Activated naive CD8-positive, alpha-beta T cell treated with anti-CD3 and anti-CD28 coated beads, Interleukin-2, amount 50 U/mL, for 24 hours (primary cell): ENCODE results near the gene TMPRSS11E.
"Not testable (repeated sequence)": the region's sequence is repeated elsewhere in the genome, so short reads cannot be mapped to it uniquely, and the experiment has no call there.

Experiments used
- ATAC-seq: fragments of 150-1000 bp; cut with Tn5 transposase; one replicate; pipeline ENCODE4 v1.10.0; 2021
- DNase-seq: peaks from one replicate; pipeline ENCODE4 v3.0.0; 2021
- H3K27ac Mint-ChIP-seq: one replicate; pipeline ENCODE4 v1.8.0; 2021; ENCODE audit warnings: mild to moderate bottlenecking, mixed read lengths
- H3K27me3 Mint-ChIP-seq: one replicate; pipeline ENCODE4 v1.8.0; 2021; ENCODE audit warnings: mixed read lengths
- H3K36me3 Mint-ChIP-seq: one replicate; pipeline ENCODE4 v1.8.0; 2021; ENCODE audit warnings: low read depth, mixed read lengths
- H3K4me1 Mint-ChIP-seq: one replicate; pipeline ENCODE4 v1.8.0; 2021; ENCODE audit warnings: mixed read lengths
- H3K4me3 Mint-ChIP-seq: one replicate; pipeline ENCODE4 v1.8.0; 2021; ENCODE audit warnings: mild to moderate bottlenecking, moderate library complexity, mixed read lengths
- H3K9me3 Mint-ChIP-seq: one replicate; pipeline ENCODE4 v1.8.0; 2021; ENCODE audit warnings: mixed read lengths

Gene TMPRSS11E

DNA sequence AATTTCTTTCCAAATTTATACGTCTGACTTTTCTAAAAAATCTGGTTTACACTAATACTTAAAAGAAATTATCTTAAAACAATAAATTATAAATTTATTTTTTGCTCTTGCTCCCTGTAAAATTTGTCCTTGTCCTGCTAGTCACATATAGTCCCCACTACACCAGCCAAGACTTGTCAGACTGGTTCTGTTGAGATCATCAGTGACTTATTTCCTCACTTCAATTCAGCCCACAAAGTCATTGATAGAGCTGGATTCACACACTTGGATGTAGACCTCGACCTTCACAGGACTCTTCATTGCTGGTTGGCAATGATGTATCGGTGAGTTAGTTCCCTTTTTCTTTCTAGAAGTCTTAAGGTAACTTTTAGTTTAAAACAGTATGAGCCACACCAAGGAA lies at the start of gene TMPRSS11E:
Gene TMPRSS11E (plus strand): TSS at position 263 of the 400 bp plus-strand sequence. CDS start 50 bp downstream, at position 313.
- H3K27me3 Mint-ChIP-seq, result no peaks in the 10 kb centered on the region
- no peak for DNase-seq
- H3K36me3 Mint-ChIP-seq, result no peaks in the 10 kb centered on the region
- H3K4me3 Mint-ChIP-seq, result no peak within 1 kb of the TSS
- no peaks in the 10 kb centered on the region for H3K9me3 Mint-ChIP-seq
- H3K27ac Mint-ChIP-seq, result no peak within 1 kb of the TSS
- no peak for ATAC-seq
- peaks cover 39% of the 10 kb centered on the region for H3K4me1 Mint-ChIP-seq

DNA sequence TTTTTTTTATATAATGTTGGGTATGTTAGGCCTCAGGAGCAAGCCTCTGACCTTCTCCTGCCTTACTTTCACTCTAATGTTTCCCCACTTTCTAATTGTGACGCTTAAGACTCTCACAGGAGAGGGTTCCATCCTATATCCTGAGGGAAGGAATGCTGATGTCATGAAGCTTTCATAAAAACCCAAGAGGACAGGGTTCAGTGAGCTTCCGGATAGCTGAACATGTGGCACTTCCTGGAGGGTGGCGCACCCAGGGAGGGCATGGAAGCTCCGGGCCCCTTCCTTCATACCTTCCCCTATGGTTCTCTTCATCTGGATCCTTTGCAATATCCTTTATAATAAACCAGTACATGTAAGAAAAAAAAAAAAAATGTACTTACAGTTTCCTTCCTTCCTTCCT lies 48.0 kb upstream of the TMPRSS11E start:
- no peaks in the 10 kb centered on the region for H3K27me3 Mint-ChIP-seq
- no peak overlapping the region for H3K27ac Mint-ChIP-seq
- DNase-seq, result no peak
- H3K4me3 Mint-ChIP-seq, result no peak overlapping the region
- no peak for ATAC-seq
- H3K36me3 Mint-ChIP-seq, result no peaks in the 10 kb centered on the region
- no peaks in the 10 kb centered on the region for H3K9me3 Mint-ChIP-seq
- H3K4me1 Mint-ChIP-seq, result no peaks in the 10 kb centered on the region

DNA sequence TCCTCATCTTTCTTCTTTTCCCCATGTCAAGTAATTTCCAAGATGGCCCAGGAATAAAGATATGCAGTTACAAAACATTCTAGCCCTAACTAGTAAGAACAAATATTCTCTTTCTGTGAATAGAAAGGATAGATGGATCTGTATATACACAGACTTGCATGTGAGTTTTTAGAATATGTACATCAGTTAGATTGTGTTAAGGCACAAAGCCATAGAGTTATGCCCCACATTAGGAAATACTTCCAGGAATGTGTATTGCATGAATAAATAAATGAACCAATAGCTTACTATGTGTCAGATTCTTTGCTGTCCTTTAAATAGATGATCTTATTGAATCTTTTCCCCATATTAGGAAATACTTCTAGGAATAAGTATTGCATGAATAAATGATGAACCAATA lies 46.0 kb upstream of the TMPRSS11E start:
- Mint-ChIP-seq H3K4me3 (no peak overlapping the region), H3K4me1 (no peaks in the 10 kb centered on the region), H3K27me3 (no peaks in the 10 kb centered on the region), H3K9me3 (no peaks in the 10 kb centered on the region), H3K27ac (no peak overlapping the region), H3K36me3 (no peaks in the 10 kb centered on the region)
- DNase-seq, result no peak
- no peak for ATAC-seq

DNA sequence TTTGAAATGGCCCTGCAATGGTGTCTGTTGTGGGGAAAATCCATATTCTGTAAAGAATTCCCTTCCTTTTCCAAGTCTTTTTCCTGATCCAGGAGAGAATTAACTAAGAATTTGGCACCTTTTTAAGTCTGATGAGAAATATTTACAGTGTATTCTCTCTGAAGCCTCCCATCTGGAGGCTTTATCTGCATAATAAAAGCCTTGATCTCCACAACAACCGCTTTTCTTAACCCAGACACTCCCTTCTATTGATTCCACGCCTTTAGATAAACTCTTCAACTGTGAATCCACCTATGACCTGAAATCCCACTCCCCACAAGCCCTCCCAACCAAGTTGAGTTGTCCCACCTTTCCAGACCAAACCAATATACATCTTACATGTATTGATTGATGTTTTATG lies 43.1 kb upstream of the TMPRSS11E start:
- Mint-ChIP-seq H3K9me3 (no peaks in the 10 kb centered on the region), H3K27ac (no peak overlapping the region), H3K27me3 (no peaks in the 10 kb centered on the region), H3K4me3 (no peak overlapping the region), H3K36me3 (no peaks in the 10 kb centered on the region), H3K4me1 (no peaks in the 10 kb centered on the region)
- ATAC-seq, result no peak
- no peak for DNase-seq

- H3K36me3 Mint-ChIP-seq, ATAC-seq, H3K4me1 Mint-ChIP-seq, H3K9me3 Mint-ChIP-seq, H3K27me3 Mint-ChIP-seq, H3K4me3 Mint-ChIP-seq, H3K27ac Mint-ChIP-seq, DNase-seq: not testable (repeated sequence)
These were observed 41.4 kb upstream of the TMPRSS11E start for GRCh38 chr4:68405718-68406478.

DNA sequence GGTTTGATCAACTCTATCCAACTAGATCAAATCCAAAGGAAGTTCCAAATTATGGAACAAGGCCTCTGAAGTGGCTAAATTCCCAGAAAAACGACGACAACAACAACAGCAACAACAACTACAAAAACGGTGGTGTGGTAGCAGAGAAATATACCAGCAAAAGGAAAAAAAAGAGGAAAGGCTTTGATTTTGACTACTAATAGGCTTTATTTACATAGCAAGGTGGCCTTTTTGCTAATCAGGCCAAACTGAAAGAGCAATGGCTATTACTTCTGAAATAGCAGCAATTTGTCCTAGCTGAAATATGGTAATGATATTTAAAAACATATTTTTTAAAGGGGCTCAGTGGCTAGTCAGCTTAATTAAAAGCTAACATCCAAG lies 40.8 kb upstream of the TMPRSS11E start:
- Mint-ChIP-seq H3K36me3 (no peaks in the 10 kb centered on the region), H3K27me3 (no peaks in the 10 kb centered on the region), H3K27ac (no peak overlapping the region), H3K4me3 (no peak overlapping the region), H3K4me1 (no peaks in the 10 kb centered on the region), H3K9me3 (no peaks in the 10 kb centered on the region)
- ATAC-seq (no peak), DNase-seq (no peak)

GRCh38 chr4:68407015-68407867 lies 40.0 kb upstream of the TMPRSS11E start:
- H3K27me3 Mint-ChIP-seq, H3K9me3 Mint-ChIP-seq, ATAC-seq, H3K27ac Mint-ChIP-seq, DNase-seq, H3K36me3 Mint-ChIP-seq, H3K4me3 Mint-ChIP-seq, H3K4me1 Mint-ChIP-seq: not testable (repeated sequence)

- DNase-seq, result no peak
- ATAC-seq, result no peak
These were observed 39.4 kb upstream of the TMPRSS11E start for GRCh38 chr4:68407868-68408190.

GRCh38 chr4:68410149-68410548 lies 37.1 kb upstream of the TMPRSS11E start:
- H3K27ac Mint-ChIP-seq, result no peak overlapping the region
- ATAC-seq, result no peak
- H3K36me3 Mint-ChIP-seq, result no peaks in the 10 kb centered on the region

More at GRCh38 chr4:68407868-68408190, 39.4 kb upstream of the TMPRSS11E start:
- Mint-ChIP-seq H3K27me3 (no peaks in the 10 kb centered on the region), H3K4me1 (peaks cover 2% of the 10 kb centered on the region), H3K36me3 (no peaks in the 10 kb centered on the region), H3K4me3 (no peak overlapping the region), H3K9me3 (no peaks in the 10 kb centered on the region), H3K27ac (no peak overlapping the region)

DNA sequence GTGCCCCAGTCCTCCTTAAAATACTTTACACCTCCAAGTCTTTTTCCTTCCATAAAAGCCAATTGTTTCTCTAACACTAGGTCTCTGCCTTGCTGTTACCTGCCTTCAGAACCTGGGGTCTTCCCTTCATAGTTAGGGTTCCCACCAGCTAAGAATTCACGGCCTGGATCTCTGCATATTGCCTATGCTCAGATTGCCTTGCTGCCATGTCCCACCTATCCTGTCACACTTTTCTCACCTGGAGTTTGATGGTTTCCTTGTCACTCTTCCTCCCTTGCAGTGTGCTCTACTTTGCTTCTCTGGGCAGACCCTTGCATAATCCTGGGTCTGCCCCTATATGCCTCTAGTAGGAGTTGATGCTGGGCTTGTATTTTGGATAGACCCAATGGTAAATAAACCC lies 36.6 kb upstream of the TMPRSS11E start:
- no peaks in the 10 kb centered on the region for H3K27me3 Mint-ChIP-seq
- no peak overlapping the region for H3K4me3 Mint-ChIP-seq
- H3K4me1 Mint-ChIP-seq, result peaks cover 2% of the 10 kb centered on the region
- H3K27ac Mint-ChIP-seq, result no peak overlapping the region
- no peak for ATAC-seq
- no peaks in the 10 kb centered on the region for H3K9me3 Mint-ChIP-seq
- DNase-seq, result no peak
- no peaks in the 10 kb centered on the region for H3K36me3 Mint-ChIP-seq

More at GRCh38 chr4:68410149-68410548, 37.1 kb upstream of the TMPRSS11E start:
- no peaks in the 10 kb centered on the region for H3K9me3 Mint-ChIP-seq
- DNase-seq, result no peak
- H3K4me1 Mint-ChIP-seq, result peaks cover 2% of the 10 kb centered on the region
- no peak overlapping the region for H3K4me3 Mint-ChIP-seq
- no peaks in the 10 kb centered on the region for H3K27me3 Mint-ChIP-seq

- H3K9me3 Mint-ChIP-seq, DNase-seq, H3K27me3 Mint-ChIP-seq, H3K4me3 Mint-ChIP-seq, H3K36me3 Mint-ChIP-seq, ATAC-seq, H3K27ac Mint-ChIP-seq, H3K4me1 Mint-ChIP-seq: not testable (repeated sequence)
These were observed 35.2 kb upstream of the TMPRSS11E start for GRCh38 chr4:68412031-68412430.

DNA sequence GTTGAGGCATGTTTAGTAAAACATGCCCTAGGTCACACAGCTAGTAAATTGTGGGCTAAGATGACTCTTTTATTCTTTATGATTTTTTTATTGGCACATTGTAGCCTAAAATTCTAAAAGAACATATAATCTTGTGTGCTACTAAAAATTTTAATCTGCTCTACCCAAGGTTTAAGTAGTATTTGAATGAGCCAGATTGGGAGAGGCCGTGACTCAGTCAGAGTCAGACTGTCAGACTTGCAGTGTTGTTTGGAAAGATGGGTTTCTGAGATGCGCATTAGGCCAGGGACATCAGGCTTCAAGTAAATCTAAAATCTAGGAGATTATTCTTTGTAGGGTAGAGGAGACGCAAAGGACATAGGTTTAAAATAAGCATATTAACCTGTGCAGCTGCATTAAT lies 30.7 kb upstream of the TMPRSS11E start:
- no peaks in the 10 kb centered on the region for H3K27me3 Mint-ChIP-seq
- ATAC-seq (no peak), DNase-seq (no peak)
- no peak overlapping the region for H3K4me3 Mint-ChIP-seq
- peaks cover 2% of the 10 kb centered on the region for H3K4me1 Mint-ChIP-seq
- H3K36me3 Mint-ChIP-seq, result no peaks in the 10 kb centered on the region
- peaks cover 5% of the 10 kb centered on the region for H3K9me3 Mint-ChIP-seq
- no peak overlapping the region for H3K27ac Mint-ChIP-seq

DNA sequence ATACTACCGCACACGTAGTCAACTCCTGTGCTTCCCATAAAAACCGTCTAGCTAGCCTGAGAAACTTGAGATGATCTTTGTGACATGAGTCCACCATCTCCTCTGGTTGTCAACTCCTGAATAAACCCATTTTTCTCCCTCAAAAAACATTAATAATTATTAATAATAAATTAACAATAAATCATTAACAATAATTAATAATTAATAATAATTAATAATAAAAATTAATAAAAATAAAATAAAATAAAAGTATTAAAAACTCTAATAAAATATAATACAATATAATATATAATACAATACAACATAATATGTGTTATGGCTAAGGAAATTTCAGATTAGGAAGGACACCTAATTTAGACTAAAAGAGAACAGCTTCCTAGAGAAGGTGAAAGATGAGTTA lies 20.7 kb upstream of the TMPRSS11E start:
- H3K27me3 Mint-ChIP-seq, result no peaks in the 10 kb centered on the region
- ATAC-seq, result no peak
- no peak overlapping the region for H3K4me3 Mint-ChIP-seq

DNA sequence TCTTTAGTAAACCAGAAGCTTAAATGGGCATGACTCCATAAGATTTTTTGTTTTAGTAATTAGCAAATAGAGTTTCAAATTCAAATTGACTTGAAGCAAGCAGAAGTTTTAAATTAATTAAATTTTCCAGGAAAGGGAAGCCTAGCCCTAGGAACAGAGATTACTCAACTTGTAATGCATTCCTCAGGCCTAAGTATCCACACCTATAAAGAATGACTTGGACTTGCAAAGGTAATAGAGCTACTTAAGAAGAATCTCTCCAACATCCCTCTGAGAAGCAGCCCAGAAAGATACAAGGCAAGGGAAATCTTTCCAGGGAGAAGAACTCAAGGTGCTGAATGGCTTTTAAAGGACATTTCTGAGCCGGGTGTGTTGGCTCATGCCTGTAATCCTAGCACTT lies 16.9 kb upstream of the TMPRSS11E start:
- no peak for DNase-seq
- Mint-ChIP-seq H3K4me3 (no peak overlapping the region), H3K27me3 (no peaks in the 10 kb centered on the region), H3K36me3 (no peaks in the 10 kb centered on the region), H3K27ac (no peak overlapping the region), H3K4me1 (peaks cover 15% of the 10 kb centered on the region), H3K9me3 (peaks cover 3% of the 10 kb centered on the region)
- no peak for ATAC-seq

More for the DNA sequence above, 20.7 kb upstream of the TMPRSS11E start:
- Mint-ChIP-seq H3K9me3 (peaks cover 3% of the 10 kb centered on the region), H3K36me3 (no peaks in the 10 kb centered on the region), H3K4me1 (no peaks in the 10 kb centered on the region), H3K27ac (no peak overlapping the region)
- DNase-seq, result no peak

GRCh38 chr4:68432320-68432719 lies 14.9 kb upstream of the TMPRSS11E start:
- H3K9me3 Mint-ChIP-seq, result no peaks in the 10 kb centered on the region
- no peak for DNase-seq
- ATAC-seq, result no peak
- H3K27me3 Mint-ChIP-seq, result no peaks in the 10 kb centered on the region
- peaks cover 31% of the 10 kb centered on the region for H3K4me1 Mint-ChIP-seq
- H3K27ac Mint-ChIP-seq, result no peak overlapping the region
- no peak overlapping the region for H3K4me3 Mint-ChIP-seq
- H3K36me3 Mint-ChIP-seq, result no peaks in the 10 kb centered on the region
